NB4 (cell line): ENCODE results near the gene XYLT1.

ENCODE experiments used
- CTCF ChIP-seq: IDR thresholded peaks from one replicate; pipeline ENCODE4 v1.5.1; 2012; ENCODE audit warnings: low read depth, low read length
- MAX ChIP-seq: IDR thresholded peaks from 2 replicates; pipeline ENCODE4 v1.6.1; 2011; ENCODE audit warnings: low read depth, low read length
- MYC ChIP-seq: IDR thresholded peaks from 2 replicates; pipeline ENCODE4 v1.6.1; 2011; ENCODE audit warnings: low read depth, low read length
- POLR2A ChIP-seq: IDR thresholded peaks from 2 replicates; pipeline ENCODE4 v1.6.1; 2011; ENCODE audit warnings: mild to moderate bottlenecking; ENCODE audit not compliant: insufficient read length; ENCODE audit errors: extremely low read depth

- TF ChIP-seq CTCF (no peak), POLR2A (no peak), MAX (no peak), MYC (no peak)
Measured at GRCh38 chr16:17212606-17213005, 258.2 kb downstream of the XYLT1 start.
